ENCODE results near the gene PHB1. TPM values are rescaled to one million over a fixed set of nuclear protein-coding genes. Genes with fewer than 3 reads are reported as not detected.

PHB1 gene
- total and polyA plus RNA-seq, 2 experiments from 2014 or later: 194 to 211 TPM

- H3K79me2 ChIP-seq (replicated peaks; ENCODE audit: insufficient read depth): peaks cover 29% of the 10 kb centered on the region
- H3K4me1 Mint-ChIP-seq: peaks cover 2% of the 10 kb centered on the region; the same call in 1 of the 3 replicates
- H3K4me2 ChIP-seq: peak overlapping the region; percentile 84
- DNase-seq (ENCODE audit: low spot score): no peak
- peaks cover 9% of the 10 kb centered on the region for H3K27me3 Mint-ChIP-seq (ENCODE audit: insufficient read depth, low read depth, poor library complexity)
- peak overlapping the region; percentile 97 for H3K27ac Mint-ChIP-seq
- peaks cover 32% of the 10 kb centered on the region for H3K36me3 ChIP-seq (ENCODE audit: insufficient read depth)
- H3K4me3 ChIP-seq: peak overlapping the region; percentile 68
- H4K20me1 ChIP-seq (replicated peaks; ENCODE audit: insufficient read depth): 0 out of 2 replicates have a peak, but pooled peaks cover 8% of the 10 kb centered on the region
- H3F3A ChIP-seq (replicated peaks; ENCODE audit: low read depth): peaks cover 22% of the 10 kb centered on the region; the same call in 1 of the 2 replicates
- peaks cover 9% of the 10 kb centered on the region; the same call in 2 of the 3 replicates for H3K9me3 Mint-ChIP-seq
- no peak overlapping the region for H2AFZ ChIP-seq
- H3K9me2 ChIP-seq (ENCODE audit: insufficient read depth): no peaks in the 10 kb centered on the region
- no peaks in the 10 kb centered on the region for H3K27me3 ChIP-seq (ENCODE audit: insufficient read depth)
- H3K36me3 Mint-ChIP-seq (ENCODE audit: low read depth): peaks cover 44% of the 10 kb centered on the region
- H3K4me1 ChIP-seq (ENCODE audit: insufficient read depth): peaks cover 5% of the 10 kb centered on the region; the same call in 1 of the 2 replicates
- peak overlapping the region; percentile 99 for H3K4me3 Mint-ChIP-seq
- H3K27ac ChIP-seq (ENCODE audit: low read depth): no peak overlapping the region
- no peak for TF ChIP-seq ZNF114 (CRISPR knock-in tag; IDR thresholded peaks at IDR 0.05)
- no peak for TF ChIP-seq ETS1 (IDR thresholded peaks at IDR 0.05)
- no peak for TF ChIP-seq NANOG (IDR thresholded peaks at IDR 0.05; ENCODE audit: borderline replicate concordance)
- no peak for TF ChIP-seq POLR2AphosphoS5 (IDR thresholded peaks at IDR 0.05; ENCODE audit: low read depth)
- no peak for TF ChIP-seq ZNF331 (CRISPR knock-in tag; IDR thresholded peaks at IDR 0.05; ENCODE audit: low read depth)
- TF ChIP-seq CREB1 (CRISPR knock-in tag; IDR thresholded peaks at IDR 0.05; ENCODE audit: low read depth): no peak
- ATAC-seq: no peak; the same call in 2 of the 3 replicates
These were observed 436 bp downstream of the PHB1 start for GRCh38 chr17:49414271-49414621.

- Histone ChIP-seq H2AFZ (no peak overlapping the region), H3K27ac (ENCODE audit: low read depth) (no peak overlapping the region), H3K9me2 (ENCODE audit: insufficient read depth) (no peaks in the 10 kb centered on the region), H3K27me3 (ENCODE audit: insufficient read depth) (no peaks in the 10 kb centered on the region), H3K4me2 (no peak overlapping the region), H3K4me1 (ENCODE audit: insufficient read depth) (peaks cover 5% of the 10 kb centered on the region; the same call in 1 of the 2 replicates), H3K4me3 (no peak overlapping the region), H3K79me2 (replicated peaks; ENCODE audit: insufficient read depth) (peaks cover 23% of the 10 kb centered on the region), H3F3A (replicated peaks; ENCODE audit: low read depth) (peaks cover 43% of the 10 kb centered on the region; the same call in 1 of the 2 replicates), H4K20me1 (replicated peaks; ENCODE audit: insufficient read depth) (peaks cover 16% of the 10 kb centered on the region), H3K36me3 (ENCODE audit: insufficient read depth) (peaks cover 68% of the 10 kb centered on the region)
- Mint-ChIP-seq H3K9me3 (no peaks in the 10 kb centered on the region), H3K27me3 (ENCODE audit: insufficient read depth, low read depth, poor library complexity) (peaks cover 10% of the 10 kb centered on the region), H3K4me1 (no peaks in the 10 kb centered on the region), H3K27ac (no peak overlapping the region), H3K4me3 (no peak overlapping the region), H3K36me3 (ENCODE audit: low read depth) (peaks cover 88% of the 10 kb centered on the region)
- DNase-seq (ENCODE audit: low spot score): no peak
- ATAC-seq: no peak
- no peak for TF ChIP-seq JUNB (IDR thresholded peaks at IDR 0.05; ENCODE audit: unreplicated experiment)
- no peak for TF ChIP-seq NANOG (IDR thresholded peaks at IDR 0.05; ENCODE audit: borderline replicate concordance)
- TF ChIP-seq POLR2AphosphoS5 (IDR thresholded peaks at IDR 0.05; ENCODE audit: low read depth): no peak
- TF ChIP-seq EZH2phosphoT487 (IDR thresholded peaks at IDR 0.05; ENCODE audit: unreplicated experiment): no peak
- no peak for TF ChIP-seq STAT1 (IDR thresholded peaks at IDR 0.05; ENCODE audit: unreplicated experiment)
- no peak for TF ChIP-seq CTCF (conservative IDR thresholded peaks at IDR 0.05; ENCODE audit: low read depth in 2 of 2)
- TF ChIP-seq ZNF114 (CRISPR knock-in tag; IDR thresholded peaks at IDR 0.05): no peak
- TF ChIP-seq ZNF331 (CRISPR knock-in tag; IDR thresholded peaks at IDR 0.05; ENCODE audit: low read depth): no peak
- no peak for TF ChIP-seq ETS1 (IDR thresholded peaks at IDR 0.05)
- TF ChIP-seq EZH2 (IDR thresholded peaks at IDR 0.05; ENCODE audit: low read depth, unreplicated experiment): no peak
- TF ChIP-seq REST (IDR thresholded peaks at IDR 0.05; ENCODE audit: unreplicated experiment): no peak
These were observed 5.6 kb downstream of the PHB1 start for GRCh38 chr17:49409066-49409465.

Measured in GM23338 (cell line).